Esophagus squamous epithelium (tissue), 4 donors: ENCODE data around the gene ACSL5.

Source experiments
- POLR2A ChIP-seq, 4 donors: fragments of 450-650 bp; IDR thresholded peaks; one replicate each; pipeline ENCODE4 v1.6.1; 2017; ENCODE audit warnings: antibody characterized with exemption in 4 of 4, mild to moderate bottlenecking in 4 of 4, moderate library complexity in 3 of 4
- TF ChIP-seq, protein P1 (sequence below), 6 experiments: fragments of 450-650 bp in 4 of 6; fragments of 200-600 bp in 2 of 6; sonication (generic) in 2 of 6; IDR thresholded peaks; one replicate each; pipeline ENCODE4 v1.5.1; 2016 to 2019; ENCODE audit warnings: antibody characterized with exemption in 6 of 6, mild to moderate bottlenecking in 4 of 6, moderate library complexity in 4 of 6

DNA sequence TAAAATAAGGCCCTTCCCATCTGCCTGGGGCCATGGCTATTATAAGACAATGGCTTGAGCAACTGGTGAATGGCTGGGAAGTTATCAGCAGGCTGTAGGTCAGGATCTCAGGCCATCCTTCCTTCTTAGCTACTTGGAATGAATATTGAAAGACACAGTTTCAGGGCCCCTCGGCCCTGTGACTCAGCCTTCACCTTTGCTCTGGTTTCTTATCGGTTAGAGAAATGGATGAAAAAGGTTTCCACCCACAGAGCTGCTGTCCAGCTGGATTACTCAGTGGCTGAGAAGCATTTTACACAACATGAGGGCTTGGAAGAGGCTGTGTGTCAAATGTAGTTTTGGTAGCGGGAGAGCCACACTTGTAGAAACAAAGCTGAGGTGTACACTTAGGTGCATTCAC lies 9.4 kb downstream of the ACSL5 start:
- TF ChIP-seq POLR2A (IDR thresholded peaks at IDR 0.05), result no peak
- TF ChIP-seq, protein P1, sequence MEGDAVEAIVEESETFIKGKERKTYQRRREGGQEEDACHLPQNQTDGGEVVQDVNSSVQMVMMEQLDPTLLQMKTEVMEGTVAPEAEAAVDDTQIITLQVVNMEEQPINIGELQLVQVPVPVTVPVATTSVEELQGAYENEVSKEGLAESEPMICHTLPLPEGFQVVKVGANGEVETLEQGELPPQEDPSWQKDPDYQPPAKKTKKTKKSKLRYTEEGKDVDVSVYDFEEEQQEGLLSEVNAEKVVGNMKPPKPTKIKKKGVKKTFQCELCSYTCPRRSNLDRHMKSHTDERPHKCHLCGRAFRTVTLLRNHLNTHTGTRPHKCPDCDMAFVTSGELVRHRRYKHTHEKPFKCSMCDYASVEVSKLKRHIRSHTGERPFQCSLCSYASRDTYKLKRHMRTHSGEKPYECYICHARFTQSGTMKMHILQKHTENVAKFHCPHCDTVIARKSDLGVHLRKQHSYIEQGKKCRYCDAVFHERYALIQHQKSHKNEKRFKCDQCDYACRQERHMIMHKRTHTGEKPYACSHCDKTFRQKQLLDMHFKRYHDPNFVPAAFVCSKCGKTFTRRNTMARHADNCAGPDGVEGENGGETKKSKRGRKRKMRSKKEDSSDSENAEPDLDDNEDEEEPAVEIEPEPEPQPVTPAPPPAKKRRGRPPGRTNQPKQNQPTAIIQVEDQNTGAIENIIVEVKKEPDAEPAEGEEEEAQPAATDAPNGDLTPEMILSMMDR (IDR thresholded peaks at IDR 0.05), result no peak
